Breast epithelium (tissue), 4 donors: ENCODE measurements around the gene GLRX2. TPM values are rescaled to one million over a fixed set of nuclear protein-coding genes. Genes with fewer than 3 reads are reported as not detected.
A peak's percentile ranks its signal among the peaks of the same experiment; 100 is the strongest.

Experiments
- DNase-seq, 2 donors: peaks; one replicate each; pipeline ENCODE4 v3.0.0-alpha.2; 2019; ENCODE audit warnings: low spot score in 2 of 2
- H3K27ac ChIP-seq, 2 donors: fragments of 200-600 bp; sonication (generic) in 1 of 2; one replicate each; pipeline ENCODE4 v1.5.1; 2016 to 2019; ENCODE audit warnings: mild to moderate bottlenecking in 1 of 2
- H3K27me3 ChIP-seq, 2 donors: fragments of 200-600 bp; sonication (generic) in 1 of 2; one replicate each; pipeline versions ENCODE4 v1.5.1 to v1.6.0; 2017 to 2019; ENCODE audit warnings: control low read depth in 1 of 2, mild to moderate bottlenecking in 1 of 2
- H3K36me3 ChIP-seq: fragments of 200-600 bp; one replicate; pipeline ENCODE4 v1.5.1; 2019
- H3K4me1 ChIP-seq, 2 donors: fragments of 200-600 bp; sonication (generic); one replicate each; pipeline ENCODE4 v1.5.1; 2016 to 2019; ENCODE audit warnings: control low read depth in 1 of 2
- H3K4me3 ChIP-seq, 3 donors: fragments of 200-600 bp; sonication (generic); 1 replicate in 2 of 3; 2 replicates in 1 of 3; pipeline ENCODE4 v1.5.1; 2016 to 2019; ENCODE audit warnings: mild to moderate bottlenecking in 3 of 3, moderate library complexity in 2 of 3
- H3K9me3 ChIP-seq, 2 donors: fragments of 200-600 bp; sonication (generic) in 1 of 2; one replicate each; pipeline ENCODE4 v1.5.1; 2016 to 2019; ENCODE audit warnings: control low read depth in 1 of 2
- CTCF ChIP-seq, 3 donors: fragments of 450-650 bp; IDR thresholded peaks; one replicate each; pipeline ENCODE4 v1.5.1; 2016 to 2017; ENCODE audit warnings: antibody characterized with exemption in 3 of 3, mild to moderate bottlenecking in 3 of 3, moderate library complexity in 3 of 3
- POLR2A ChIP-seq: fragments of 450-650 bp; IDR thresholded peaks from one replicate; pipeline ENCODE4 v1.6.1; 2016; ENCODE audit warnings: antibody characterized with exemption, mild to moderate bottlenecking, moderate library complexity
- POLR2AphosphoS5 ChIP-seq, 3 donors: sonication (generic); formaldehyde crosslinking; IDR thresholded peaks; one replicate each; pipeline ENCODE4 v1.6.1; 2017; ENCODE audit warnings: antibody characterized with exemption in 3 of 3
- intact Hi-C: fragments of 100-400 bp; cut with DNase I; formaldehyde crosslinking; loops from one replicate; pipeline ENCODE4 v1.15.1; 2023; ENCODE audit warnings: low total_unique reads
- total RNA-seq, 3 donors: library from RNA; depleted of rRNA; stranded (reverse); fragments of >200 nt; gene quantifications; one replicate each; pipeline ENCODE4 v1.1.0, GENCODE V29; 2016

GLRX2 gene
- total RNA-seq: 1 to 10 TPM; 6.2 to 8.0 (median 6.9) TPM

- TF ChIP-seq POLR2AphosphoS5 (IDR thresholded peaks at IDR 0.05) (peak; percentile 57 to 68 (median 61)), POLR2A (no peak)
- H3K4me3 ChIP-seq: peak within 1 kb of the TSS; percentile 81 to 88 (median 82)
- peak; percentile 78 to 82 for DNase-seq
- peak within 1 kb of the TSS; percentile 84 to 95 for H3K27ac ChIP-seq
- no peaks in the 10 kb centered on the region for H3K27me3 ChIP-seq
- intact Hi-C loops: no loop called here
- H3K4me1 ChIP-seq: peaks cover 0 to 4% of the 10 kb centered on the region in 2 donors
- H3K36me3 ChIP-seq: no peaks in the 10 kb centered on the region
- no peaks in the 10 kb centered on the region for H3K9me3 ChIP-seq
Observed at GRCh38 chr1:193104907-193105820, at the start of gene GLRX2. GLRX2 (minus strand) TSS chr1:193105414; CDS start chr1:193105382, 32 bp downstream.

- no peaks in the 10 kb centered on the region for H3K9me3 ChIP-seq
- H3K36me3 ChIP-seq: no peaks in the 10 kb centered on the region
- no peaks in the 10 kb centered on the region for H3K4me1 ChIP-seq
- intact Hi-C loops: no loop called here
- DNase-seq: no peak
- H3K27ac ChIP-seq: no peak overlapping the region
- H3K4me3 ChIP-seq: no peak overlapping the region
- TF ChIP-seq POLR2A: no peak
- TF ChIP-seq CTCF (IDR thresholded peaks at IDR 0.05): no peak
- no peak for TF ChIP-seq POLR2AphosphoS5 (IDR thresholded peaks at IDR 0.05)
- no peaks in the 10 kb centered on the region for H3K27me3 ChIP-seq
Observed at GRCh38 chr1:193144999-193145398, 39.8 kb upstream of the GLRX2 start.

- TF ChIP-seq POLR2A (no peak), POLR2AphosphoS5 (IDR thresholded peaks at IDR 0.05) (no peak), CTCF (IDR thresholded peaks at IDR 0.05) (no peak)
- no peaks in the 10 kb centered on the region for H3K36me3 ChIP-seq
- no peaks in the 10 kb centered on the region for H3K4me1 ChIP-seq
- intact Hi-C loops: no loop called here
- no peak overlapping the region for H3K27ac ChIP-seq
- no peaks in the 10 kb centered on the region for H3K9me3 ChIP-seq
- no peak overlapping the region for H3K4me3 ChIP-seq
- no peak for DNase-seq
- H3K27me3 ChIP-seq: no peaks in the 10 kb centered on the region
Observed at GRCh38 chr1:193144361-193144938, 39.2 kb upstream of the GLRX2 start.

- no peak for TF ChIP-seq POLR2A
- no peak for TF ChIP-seq CTCF (IDR thresholded peaks at IDR 0.05)
- no peak for TF ChIP-seq POLR2AphosphoS5 (IDR thresholded peaks at IDR 0.05)
- Histone ChIP-seq H3K4me3 (no peak overlapping the region), H3K4me1 (no peaks in the 10 kb centered on the region), H3K27ac (no peak overlapping the region), H3K36me3 (no peaks in the 10 kb centered on the region), H3K9me3 (no peaks in the 10 kb centered on the region), H3K27me3 (no peaks in the 10 kb centered on the region)
- intact Hi-C loops: no loop called here
- no peak for DNase-seq
Observed at GRCh38 chr1:193143285-193143684, 38.1 kb upstream of the GLRX2 start.

GRCh38 chr1:193142409-193142808 lies 37.2 kb upstream of the GLRX2 start:
- Histone ChIP-seq H3K36me3 (no peaks in the 10 kb centered on the region), H3K27ac (no peak overlapping the region), H3K9me3 (no peaks in the 10 kb centered on the region), H3K4me1 (no peaks in the 10 kb centered on the region), H3K4me3 (no peak overlapping the region), H3K27me3 (no peaks in the 10 kb centered on the region)
- no peak for TF ChIP-seq CTCF (IDR thresholded peaks at IDR 0.05)
- TF ChIP-seq POLR2A: no peak
- no peak for TF ChIP-seq POLR2AphosphoS5 (IDR thresholded peaks at IDR 0.05)
- intact Hi-C loops: no loop called here
- DNase-seq: no peak
